NB4 (cell line): ENCODE results near the gene IL18BP.

Source experiments
- CTCF ChIP-seq: IDR thresholded peaks from one replicate; pipeline ENCODE4 v1.5.1; 2012; ENCODE audit warnings: low read depth, low read length
- MYC ChIP-seq: IDR thresholded peaks from 2 replicates; pipeline ENCODE4 v1.6.1; 2011; ENCODE audit warnings: low read depth, low read length
- POLR2A ChIP-seq: IDR thresholded peaks from 2 replicates; pipeline ENCODE4 v1.6.1; 2011; ENCODE audit warnings: mild to moderate bottlenecking; ENCODE audit not compliant: insufficient read length; ENCODE audit errors: extremely low read depth

- TF ChIP-seq CTCF, result no peak
- no peak for TF ChIP-seq MYC
- TF ChIP-seq POLR2A, result no peak
These were observed 12.6 kb upstream of the IL18BP start for GRCh38 chr11:71986131-71986530.
